OCI-LY7 (cell line): ENCODE results near the gene DOCK1. TPM values are rescaled to one million over a fixed set of nuclear protein-coding genes. Genes with fewer than 3 reads are reported as not detected.
"Not testable (repeated sequence)": the region's sequence is repeated elsewhere in the genome, so short reads cannot be mapped to it uniquely, and the experiment has no call there.

Experiments used
- BruUV-seq: library from RNA; stranded (reverse); fragments of 400-500 nt; replicated peaks from 2 replicates; lab custom pipeline; 2021; lab: Mats Ljungman, UMichigan
- CTCF ChIA-PET: fragments of 300-600 bp; sonication (Branson Sonifier 250); formaldehyde crosslinking; loops from one replicate; lab custom pipeline; 2022; ENCODE audit warnings: antibody characterized with exemption; ENCODE audit not compliant: unreplicated experiment; lab: Charles Lee
- POLR2A ChIA-PET: fragments of 300-600 bp; sonication (Branson Sonifier 250); formaldehyde crosslinking; loops from one replicate; lab custom pipeline; 2022; ENCODE audit warnings: antibody characterized with exemption; lab: Charles Lee
- DNase-seq: peaks from one replicate; pipeline ENCODE4 v3.0.0-alpha.2; 2015; ENCODE audit warnings: low spot score
- H2AFZ ChIP-seq: fragments of 200-600 bp; sonication (generic), shearing (Covaris generic); 2 replicates; pipeline ENCODE4 v1.6.1; 2014; ENCODE audit warnings: mild to moderate bottlenecking, antibody characterized with exemption, low read length, moderate library complexity
- H3K27ac ChIP-seq: fragments of 200-600 bp; sonication (generic); 2 replicates; pipeline ENCODE4 v1.5.1; 2014; ENCODE audit warnings: mixed run types, low read depth, mild to moderate bottlenecking, moderate library complexity, low read length, inconsistent platforms; ENCODE audit not compliant: poor library complexity, severe bottlenecking
- H3K36me3 ChIP-seq: fragments of 200-600 bp; sonication (generic); 2 replicates; pipeline ENCODE4 v1.6.1; 2014; ENCODE audit warnings: mild to moderate bottlenecking, antibody characterized with exemption, low read length, moderate library complexity, mixed read lengths; ENCODE audit not compliant: insufficient read depth
- H3K4me1 ChIP-seq: fragments of 200-600 bp; sonication (generic); 2 replicates; pipeline ENCODE4 v1.5.1; 2014; ENCODE audit warnings: mild to moderate bottlenecking, low read length; ENCODE audit not compliant: insufficient read depth, poor library complexity, severe bottlenecking
- H3K4me2 ChIP-seq: fragments of 200-600 bp; sonication (generic); 2 replicates; pipeline ENCODE4 v1.6.1; 2014; ENCODE audit warnings: mild to moderate bottlenecking, low read length
- H3K4me3 ChIP-seq: fragments of 200-600 bp; sonication (generic); 2 replicates; pipeline ENCODE4 v1.5.1; 2014; ENCODE audit warnings: mild to moderate bottlenecking, low read depth, low read length; ENCODE audit not compliant: poor library complexity, severe bottlenecking
- H3K79me2 ChIP-seq: fragments of 200-600 bp; sonication (generic); 2 replicates; pipeline ENCODE4 v1.6.1; 2016; ENCODE audit warnings: low read depth, mild to moderate bottlenecking, low read length, moderate library complexity, mixed read lengths; ENCODE audit not compliant: insufficient read depth
- H3K9me2 ChIP-seq: fragments of 200-600 bp; sonication (generic); 2 replicates; pipeline ENCODE4 v1.6.1; 2016; ENCODE audit warnings: mild to moderate bottlenecking, low read length, mixed read lengths; ENCODE audit not compliant: insufficient read depth
- H3K9me3 ChIP-seq: fragments of 200-600 bp; sonication (generic); 2 replicates; pipeline ENCODE4 v1.6.1; 2014; ENCODE audit warnings: mild to moderate bottlenecking, mixed run types, low read length, mixed read lengths
- H4K20me1 ChIP-seq: fragments of 200-600 bp; sonication (generic); 2 replicates; pipeline ENCODE4 v1.6.1; 2014; ENCODE audit warnings: mild to moderate bottlenecking, antibody characterized with exemption, low read length, moderate library complexity, mixed read lengths; ENCODE audit not compliant: insufficient read depth
- EZH2phosphoT487 ChIP-seq: fragments of 200-600 bp; sonication (generic); IDR thresholded peaks from 2 replicates; pipeline ENCODE4 v1.6.1; 2018; ENCODE audit warnings: low read depth, borderline replicate concordance, mild to moderate bottlenecking, mixed run types, antibody characterized with exemption, low read length, moderate library complexity, mixed read lengths
- intact Hi-C: fragments of 100-400 bp; cut with micrococcal nuclease; formaldehyde crosslinking; loops from one replicate; pipeline ENCODE4 v1.10.0; 2022; ENCODE audit not compliant: unreplicated experiment
- total RNA-seq, 2 experiments: library from RNA; depleted of rRNA in 1 of 2; stranded (reverse); fragments of >200 nt in 1 of 2; shearing (Covaris generic) in 1 of 2; gene quantifications; 2 replicates each; pipeline ENCODE4 v1.2.3, GENCODE V29; 2014 to 2022
- TF ChIP-seq, protein P1 (sequence below): fragments of 200-600 bp; sonication (generic); conservative IDR thresholded peaks from 2 replicates; pipeline ENCODE4 v1.5.1; 2014; ENCODE audit warnings: mild to moderate bottlenecking, antibody characterized with exemption, low read length, moderate library complexity, mixed read lengths

The DOCK1 gene
- total RNA-seq, 2 experiments from 2014 or later: not detected

DNA sequence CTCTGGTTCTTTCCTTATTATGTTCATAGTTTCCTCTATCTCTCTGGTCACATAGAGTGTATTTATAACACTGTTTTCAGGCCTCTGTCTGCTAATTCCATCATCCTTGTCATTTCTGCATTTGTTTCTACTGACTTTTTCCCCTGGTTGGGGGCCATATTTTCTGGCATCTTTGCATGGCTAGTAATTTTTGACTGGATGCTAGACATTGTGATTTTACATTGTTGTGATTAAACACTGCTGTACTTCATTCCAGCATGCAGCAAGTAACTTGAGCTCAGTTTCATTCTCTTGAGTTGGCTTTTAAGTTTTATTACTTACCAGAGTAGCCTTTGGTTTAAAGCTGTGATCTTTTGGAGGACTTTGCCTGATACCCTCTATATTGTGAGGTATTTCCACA, 6.8 kb upstream of the DOCK1 start:
- TF ChIP-seq, protein P1, sequence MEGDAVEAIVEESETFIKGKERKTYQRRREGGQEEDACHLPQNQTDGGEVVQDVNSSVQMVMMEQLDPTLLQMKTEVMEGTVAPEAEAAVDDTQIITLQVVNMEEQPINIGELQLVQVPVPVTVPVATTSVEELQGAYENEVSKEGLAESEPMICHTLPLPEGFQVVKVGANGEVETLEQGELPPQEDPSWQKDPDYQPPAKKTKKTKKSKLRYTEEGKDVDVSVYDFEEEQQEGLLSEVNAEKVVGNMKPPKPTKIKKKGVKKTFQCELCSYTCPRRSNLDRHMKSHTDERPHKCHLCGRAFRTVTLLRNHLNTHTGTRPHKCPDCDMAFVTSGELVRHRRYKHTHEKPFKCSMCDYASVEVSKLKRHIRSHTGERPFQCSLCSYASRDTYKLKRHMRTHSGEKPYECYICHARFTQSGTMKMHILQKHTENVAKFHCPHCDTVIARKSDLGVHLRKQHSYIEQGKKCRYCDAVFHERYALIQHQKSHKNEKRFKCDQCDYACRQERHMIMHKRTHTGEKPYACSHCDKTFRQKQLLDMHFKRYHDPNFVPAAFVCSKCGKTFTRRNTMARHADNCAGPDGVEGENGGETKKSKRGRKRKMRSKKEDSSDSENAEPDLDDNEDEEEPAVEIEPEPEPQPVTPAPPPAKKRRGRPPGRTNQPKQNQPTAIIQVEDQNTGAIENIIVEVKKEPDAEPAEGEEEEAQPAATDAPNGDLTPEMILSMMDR: no peak
- no peak overlapping the region for H3K4me3 ChIP-seq
- H2AFZ ChIP-seq: no peak overlapping the region
- no TSS peak for BruUV-seq
- no peak overlapping the region for H3K4me2 ChIP-seq
- intact Hi-C loops: no loop called here
- no peak overlapping the region for H3K27ac ChIP-seq
- ChIA-PET POLR2A (no interaction called here), CTCF (no interaction called here)
- no peaks in the 10 kb centered on the region for H3K79me2 ChIP-seq
- H3K9me2 ChIP-seq: no peaks in the 10 kb centered on the region
- no peaks in the 10 kb centered on the region for H3K4me1 ChIP-seq
- no peaks in the 10 kb centered on the region for H3K9me3 ChIP-seq
- H4K20me1 ChIP-seq: no peaks in the 10 kb centered on the region
- no peak for DNase-seq
- H3K36me3 ChIP-seq: no peaks in the 10 kb centered on the region

DNA sequence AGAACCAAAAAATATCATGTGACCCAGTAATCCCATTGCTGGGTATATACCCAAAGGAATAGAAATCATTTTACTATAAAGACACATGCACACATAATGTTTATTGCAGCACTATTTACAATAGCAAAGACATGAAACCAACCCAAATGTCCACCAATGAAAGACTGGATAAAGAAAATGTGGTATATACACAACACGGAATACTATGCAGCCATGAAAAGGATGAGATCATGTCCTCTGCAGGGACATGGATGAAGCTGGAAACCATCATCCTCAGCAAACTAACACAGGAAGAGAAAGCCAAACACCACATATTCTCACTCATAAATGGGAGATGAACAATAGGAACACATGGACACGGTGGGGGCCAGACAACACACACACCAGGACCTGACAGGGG, 5.7 kb upstream of the DOCK1 start:
- POLR2A ChIA-PET, H4K20me1 ChIP-seq, H3K4me2 ChIP-seq, H3K4me1 ChIP-seq, H3K9me2 ChIP-seq, H3K36me3 ChIP-seq, CTCF ChIA-PET, BruUV-seq, H3K9me3 ChIP-seq, H2AFZ ChIP-seq, H3K79me2 ChIP-seq, DNase-seq, H3K4me3 ChIP-seq, intact Hi-C loops, H3K27ac ChIP-seq: not testable (repeated sequence)

DNA sequence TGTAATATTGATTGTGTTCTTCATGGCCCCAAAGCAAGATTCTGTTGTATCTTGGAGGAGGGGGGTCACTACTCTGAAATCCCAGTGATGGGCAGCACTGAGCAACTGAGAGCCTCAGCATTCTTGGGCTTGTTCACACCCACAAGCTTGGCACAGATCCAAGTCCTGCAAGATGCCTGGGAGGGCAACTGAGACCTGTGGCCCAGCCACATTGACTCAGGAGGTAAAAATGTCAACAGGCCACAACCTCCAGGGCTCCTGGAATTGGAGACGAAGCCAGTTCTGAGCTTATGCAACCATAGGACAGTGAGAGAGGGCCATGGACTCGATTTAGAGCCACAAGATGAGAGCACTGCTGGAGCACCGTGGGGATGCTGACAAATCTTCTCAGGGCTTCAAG, 3.1 kb upstream of the DOCK1 start:
- TF ChIP-seq EZH2phosphoT487: no peak
- TF ChIP-seq, protein P1: no peak
- ChIA-PET POLR2A (no interaction called here), CTCF (interaction anchor here (0.5 kb wide), 1 partner anchor 102 kb away, joined by 3 read pairs; no protein-coding TSS in a partner anchor)
- BruUV-seq: no TSS peak
- Histone ChIP-seq H3K4me2 (no peak overlapping the region), H3K36me3 (no peaks in the 10 kb centered on the region), H3K4me3 (no peak overlapping the region), H2AFZ (no peak overlapping the region), H3K27ac (no peak overlapping the region), H3K4me1 (no peaks in the 10 kb centered on the region), H4K20me1 (no peaks in the 10 kb centered on the region), H3K79me2 (no peaks in the 10 kb centered on the region), H3K9me2 (no peaks in the 10 kb centered on the region), H3K9me3 (no peaks in the 10 kb centered on the region)
- DNase-seq: no peak
- intact Hi-C loops: no loop called here
